C4-2B (cell line): ENCODE results near the gene CRLF2.

ENCODE experiments used
- CTCF ChIP-seq: fragments of 450-650 bp; conservative IDR thresholded peaks from 2 replicates; pipeline ENCODE4 v1.5.1; 2017; ENCODE audit warnings: mild to moderate bottlenecking
- ZFX ChIP-seq: fragments of 450-650 bp; IDR thresholded peaks from 2 replicates; pipeline ENCODE4 v1.6.1; 2017

DNA sequence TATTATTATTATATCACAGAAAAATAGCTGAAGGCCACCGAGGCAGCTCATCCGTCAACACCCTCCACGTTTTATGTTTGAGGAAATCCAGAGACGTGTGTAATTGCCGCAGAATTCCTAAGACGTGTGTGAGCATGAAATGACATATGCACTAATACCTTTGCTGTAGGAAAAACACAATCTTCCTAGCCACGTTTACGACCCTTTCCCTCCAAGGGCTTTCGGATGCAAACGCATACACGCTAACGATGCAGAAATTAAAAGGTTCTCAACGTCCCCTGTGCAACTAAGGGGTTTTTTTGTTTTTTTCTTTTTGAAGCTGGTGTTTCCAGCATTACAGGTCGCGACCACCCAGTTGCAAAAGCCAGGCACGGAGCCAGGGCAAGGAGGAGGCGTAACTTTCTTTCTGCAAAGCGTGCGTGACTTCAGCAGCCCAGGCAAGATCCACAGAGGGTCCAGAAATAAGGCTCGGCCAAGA lies 33.8 kb downstream of the CRLF2 start:
- TF ChIP-seq CTCF (no peak), ZFX (no peak)
